Activated CD8-positive, alpha-beta T cell treated with anti-CD3 and anti-CD28 coated beads for 36 hours (primary cell): ENCODE measurements around the gene ILF3. TPM values are rescaled to one million over a fixed set of nuclear protein-coding genes. Genes with fewer than 3 reads are reported as not detected.
A peak's percentile ranks its signal among the peaks of the same experiment; 100 is the strongest.

Experiments used
- ATAC-seq: fragments of 200-7000 bp; cut with Tn5 transposase; one replicate; pipeline ENCODE4 v1.10.0; 2021; ENCODE audit warnings: mild to moderate bottlenecking, moderate library complexity
- CTCF ChIA-PET: fragments of 350-600 bp; sonication (Branson Sonifier 250); formaldehyde crosslinking; loops from one replicate; lab custom pipeline; 2021; ENCODE audit warnings: antibody characterized with exemption; lab: Charles Lee
- POLR2A ChIA-PET: fragments of 350-600 bp; sonication (Branson Sonifier 250); formaldehyde crosslinking; loops from one replicate; lab custom pipeline; 2021; ENCODE audit warnings: antibody characterized with exemption; lab: Charles Lee
- DNase-seq: peaks from one replicate; pipeline ENCODE4 v3.0.0-alpha.2; 2020
- H3K27ac Mint-ChIP-seq: one replicate; pipeline ENCODE4 v1.8.0; 2021; ENCODE audit warnings: mild to moderate bottlenecking, mixed read lengths
- H3K27me3 Mint-ChIP-seq: one replicate; pipeline ENCODE4 v1.8.0; 2021; ENCODE audit warnings: mixed read lengths
- H3K36me3 Mint-ChIP-seq: one replicate; pipeline ENCODE4 v1.8.0; 2021; ENCODE audit warnings: low read depth, mixed read lengths
- H3K4me1 Mint-ChIP-seq: one replicate; pipeline ENCODE4 v1.8.0; 2021; ENCODE audit warnings: low read depth, mixed read lengths
- H3K4me3 Mint-ChIP-seq: one replicate; pipeline ENCODE4 v1.8.0; 2021; ENCODE audit warnings: mild to moderate bottlenecking, moderate library complexity, mixed read lengths
- H3K9me3 Mint-ChIP-seq: one replicate; pipeline ENCODE4 v1.8.0; 2021; ENCODE audit warnings: mixed read lengths
- CTCF ChIP-seq: fragments of 200-600 bp; IDR thresholded peaks from one replicate; pipeline ENCODE4 v1.8.0; 2022; ENCODE audit warnings: antibody characterized with exemption, mild to moderate bottlenecking
- intact Hi-C: fragments of 100-400 bp; cut with micrococcal nuclease; formaldehyde crosslinking; loops from one replicate; pipeline ENCODE4 v1.10.0; 2022
- total RNA-seq, 2 experiments: library from RNA; stranded (reverse); gene quantifications; one replicate each; pipeline ENCODE4 v1.2.3, GENCODE V29; 2021

The ILF3 gene
- total RNA-seq, 2 experiments from 2014 or later, result 435 to 450 TPM

- Mint-ChIP-seq H3K27me3 (no peaks in the 10 kb centered on the region), H3K4me1 (peaks cover 47% of the 10 kb centered on the region), H3K27ac (peak overlapping the region; percentile 87), H3K4me3 (peak overlapping the region; percentile 60), H3K36me3 (peaks cover 24% of the 10 kb centered on the region), H3K9me3 (peaks cover 4% of the 10 kb centered on the region)
- intact Hi-C loops, result no loop called here
- TF ChIP-seq CTCF, result no peak
- ATAC-seq (no peak), DNase-seq (no peak)
- POLR2A ChIA-PET, result interaction anchor here (0.6 to 1.7 kb wide), 3 partner anchors 9 to 28 kb away, joined by 3 to 9 read pairs (median 8); partner anchors contain the start of gene DNM2
- CTCF ChIA-PET, result interaction anchor here (1.0 to 1.6 kb wide), 9 partner anchors 12 to 134 kb away, joined by 3 to 9 read pairs (median 4); no protein-coding TSS in a partner anchor
Observed at GRCh38 chr19:10730932-10731331, 76.8 kb downstream of the ILF3 start.

GRCh38 chr19:10735741-10736140 lies 81.6 kb downstream of the ILF3 start:
- H3K9me3 Mint-ChIP-seq, result no peaks in the 10 kb centered on the region
- intact Hi-C loops, result no loop called here
- POLR2A ChIA-PET, result no interaction called here
- H3K36me3 Mint-ChIP-seq, result peaks cover 17% of the 10 kb centered on the region
- no peak for TF ChIP-seq CTCF
- peaks cover 43% of the 10 kb centered on the region for H3K4me1 Mint-ChIP-seq
- H3K4me3 Mint-ChIP-seq, result no peak overlapping the region
- DNase-seq, result no peak
- CTCF ChIA-PET, result interaction anchor here (1.1 to 1.2 kb wide), 2 partner anchors 18 to 36 kb away, joined by 3 read pairs; partner anchors contain the start of gene DNM2
- no peak overlapping the region for H3K27ac Mint-ChIP-seq
- no peaks in the 10 kb centered on the region for H3K27me3 Mint-ChIP-seq
- ATAC-seq, result no peak

- POLR2A ChIA-PET, result interaction anchor here (1.2 kb wide), 1 partner anchor 16 kb away, joined by 3 read pairs; no protein-coding TSS in a partner anchor
- Mint-ChIP-seq H3K27ac (peak overlapping the region; percentile 49), H3K27me3 (no peaks in the 10 kb centered on the region), H3K4me3 (no peak overlapping the region), H3K9me3 (no peaks in the 10 kb centered on the region), H3K4me1 (peaks cover 41% of the 10 kb centered on the region), H3K36me3 (peaks cover 22% of the 10 kb centered on the region)
- DNase-seq (no peak), ATAC-seq (no peak)
- TF ChIP-seq CTCF, result no peak
- intact Hi-C loops, result no loop called here
- CTCF ChIA-PET, result interaction anchor here (1.1 to 1.2 kb wide), 2 partner anchors 19 to 37 kb away, joined by 3 read pairs; partner anchors contain the start of gene DNM2
Observed at GRCh38 chr19:10736189-10736588, 82.0 kb downstream of the ILF3 start.

- no peak overlapping the region for H3K4me3 Mint-ChIP-seq
- ChIA-PET CTCF (interaction anchor here (1.1 to 1.2 kb wide), 2 partner anchors 19 to 37 kb away, joined by 3 read pairs; partner anchors contain the start of gene DNM2), POLR2A (interaction anchor here (0.8 to 1.2 kb wide), 2 partner anchors 15 to 139 kb away, joined by 3 read pairs; no protein-coding TSS in a partner anchor)
- H3K27me3 Mint-ChIP-seq, result no peaks in the 10 kb centered on the region
- DNase-seq (no peak), ATAC-seq (no peak)
- intact Hi-C loops, result no loop called here
- H3K9me3 Mint-ChIP-seq, result no peaks in the 10 kb centered on the region
- H3K36me3 Mint-ChIP-seq, result peaks cover 20% of the 10 kb centered on the region
- peaks cover 40% of the 10 kb centered on the region for H3K4me1 Mint-ChIP-seq
- TF ChIP-seq CTCF, result no peak
- H3K27ac Mint-ChIP-seq, result peak overlapping the region; percentile 36
Observed at GRCh38 chr19:10736916-10737551, 82.9 kb downstream of the ILF3 start.

- CTCF ChIA-PET, result no interaction called here
- no peaks in the 10 kb centered on the region for H3K9me3 Mint-ChIP-seq
- no peak overlapping the region for H3K4me3 Mint-ChIP-seq
- H3K36me3 Mint-ChIP-seq, result peaks cover 23% of the 10 kb centered on the region
- ATAC-seq (no peak), DNase-seq (no peak)
- peaks cover 45% of the 10 kb centered on the region for H3K4me1 Mint-ChIP-seq
- H3K27me3 Mint-ChIP-seq, result no peaks in the 10 kb centered on the region
- TF ChIP-seq CTCF, result no peak
- intact Hi-C loops, result no loop called here
- POLR2A ChIA-PET, result interaction anchor here (0.8 kb wide), 1 partner anchor 139 kb away, joined by 3 read pairs; no protein-coding TSS in a partner anchor
- peak overlapping the region; percentile 32 for H3K27ac Mint-ChIP-seq
Observed at GRCh38 chr19:10737722-10738121, 83.6 kb downstream of the ILF3 start.
